ENCODE data around the gene PIH1D2.

The PIH1D2 gene

GRCh38 chr11:112087212-112087611 lies 13.4 kb upstream of the PIH1D2 start:
- peak; percentile 12 for DNase-seq (ENCODE audit: low read depth)
- peak overlapping the region; percentile 81 for H3K4me3 ChIP-seq (ENCODE audit: low read depth, low read length)
- TF ChIP-seq CTCF (conservative IDR thresholded peaks at IDR 0.05; ENCODE audit: low read depth, low read length): no peak

GRCh38 chr11:112086422-112087191 lies 12.8 kb upstream of the PIH1D2 start, which contains the start of the genes SDHD and TIMM8B:
SDHD (plus strand) TSS chr11:112086873; CDS start chr11:112086908, 35 bp downstream.
TIMM8B (minus strand) TSS chr11:112086756; CDS start chr11:112086723, 33 bp downstream.
- peak; percentile 63 for TF ChIP-seq CTCF (conservative IDR thresholded peaks at IDR 0.05; ENCODE audit: low read depth, low read length)
- peak; percentile 98 for DNase-seq (ENCODE audit: low read depth)
- peak within 1 kb of the TSS; percentile 81 for H3K4me3 ChIP-seq (ENCODE audit: low read depth, low read length)

GRCh38 chr11:112085822-112086421 lies 12.1 kb upstream of the PIH1D2 start:
- DNase-seq (ENCODE audit: low read depth): peak; percentile 49
- no peak for TF ChIP-seq CTCF (conservative IDR thresholded peaks at IDR 0.05; ENCODE audit: low read depth, low read length)
- H3K4me3 ChIP-seq (ENCODE audit: low read depth, low read length): peak overlapping the region; percentile 81

- peak; percentile 91 for DNase-seq (ENCODE audit: low read depth)
- no peak for TF ChIP-seq CTCF (conservative IDR thresholded peaks at IDR 0.05; ENCODE audit: low read depth, low read length)
- no peak overlapping the region for H3K4me3 ChIP-seq (ENCODE audit: low read depth, low read length)
Measured at GRCh38 chr11:112082729-112083128, 8.9 kb upstream of the PIH1D2 start.

- TF ChIP-seq CTCF (conservative IDR thresholded peaks at IDR 0.05; ENCODE audit: low read depth, low read length): no peak
- DNase-seq (ENCODE audit: low read depth): peak; percentile 32
- no peak overlapping the region for H3K4me3 ChIP-seq (ENCODE audit: low read depth, low read length)
Measured at GRCh38 chr11:112062923-112063322, 10.9 kb downstream of the PIH1D2 start.

- no peak for DNase-seq (ENCODE audit: low read depth)
- H3K4me3 ChIP-seq (ENCODE audit: low read depth, low read length): no peak overlapping the region
- TF ChIP-seq CTCF (conservative IDR thresholded peaks at IDR 0.05; ENCODE audit: low read depth, low read length): no peak
Measured at GRCh38 chr11:112058103-112058502, 15.7 kb downstream of the PIH1D2 start.
